ENCODE results near the gene TLN1.

TLN1 gene

DNA sequence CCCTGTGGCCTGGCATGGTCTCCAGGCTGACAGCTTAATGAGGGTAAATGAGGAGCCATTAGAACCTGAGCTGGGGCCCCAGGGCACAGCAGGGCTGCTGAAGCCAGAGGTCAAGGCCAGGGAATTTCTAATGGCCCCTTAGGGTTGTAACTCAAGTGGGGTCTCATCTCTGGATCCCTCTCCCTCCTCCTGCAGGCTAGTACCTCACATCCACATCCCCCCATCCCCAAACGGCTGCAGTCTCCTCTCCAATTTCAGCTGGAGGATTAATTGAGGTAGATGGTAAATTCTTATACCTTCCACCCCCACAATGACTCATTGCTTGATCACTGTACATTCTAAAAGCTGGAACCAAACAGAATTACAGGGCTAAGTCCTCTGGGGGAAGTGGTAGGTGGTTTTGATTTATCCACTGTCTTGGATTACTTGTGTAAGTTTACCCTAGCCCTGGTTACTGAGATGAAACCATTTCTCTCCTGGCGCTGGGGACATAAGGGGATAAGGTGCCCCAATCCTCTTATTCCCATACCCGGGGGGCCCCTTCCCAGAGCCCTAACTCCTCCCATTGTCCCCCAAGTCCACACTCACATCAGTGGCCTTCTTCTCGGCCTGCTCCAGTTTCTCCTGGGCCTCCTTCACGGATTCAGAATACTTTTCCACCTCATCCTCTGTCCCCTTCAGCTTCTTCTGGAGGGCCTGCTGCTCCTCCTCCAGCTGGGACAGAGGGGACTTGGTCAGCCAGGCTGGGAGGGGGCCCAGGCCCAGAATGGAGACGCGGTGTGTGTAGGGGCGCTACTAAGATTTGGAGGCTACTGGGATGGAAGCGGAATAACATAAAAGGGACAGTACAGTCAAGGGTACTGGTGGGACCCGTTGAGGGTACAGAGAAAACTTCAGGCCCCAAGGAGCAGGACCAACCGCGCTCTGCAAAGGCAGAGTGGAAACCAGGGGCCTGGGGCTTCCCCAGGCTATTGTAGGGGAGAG is 43.1 kb downstream of the TLN1 start:
- Histone ChIP-seq H3K27me3 (ENCODE audit: low read depth) (no peaks in the 10 kb centered on the region), H3K36me3 (replicated peaks) (no peaks in the 10 kb centered on the region; the same call in 1 of the 2 replicates), H3K4me1 (no peaks in the 10 kb centered on the region; the same call in 1 of the 2 replicates), H3K9me3 (no peaks in the 10 kb centered on the region), H3K4me3 (no peak overlapping the region)
- in situ Hi-C loops (cut with MboI; ENCODE audit: low sequenced_read_pairs) = no loop called here
- no peak for DNase-seq (ENCODE audit: low spot score in 2 of 2)

DNA sequence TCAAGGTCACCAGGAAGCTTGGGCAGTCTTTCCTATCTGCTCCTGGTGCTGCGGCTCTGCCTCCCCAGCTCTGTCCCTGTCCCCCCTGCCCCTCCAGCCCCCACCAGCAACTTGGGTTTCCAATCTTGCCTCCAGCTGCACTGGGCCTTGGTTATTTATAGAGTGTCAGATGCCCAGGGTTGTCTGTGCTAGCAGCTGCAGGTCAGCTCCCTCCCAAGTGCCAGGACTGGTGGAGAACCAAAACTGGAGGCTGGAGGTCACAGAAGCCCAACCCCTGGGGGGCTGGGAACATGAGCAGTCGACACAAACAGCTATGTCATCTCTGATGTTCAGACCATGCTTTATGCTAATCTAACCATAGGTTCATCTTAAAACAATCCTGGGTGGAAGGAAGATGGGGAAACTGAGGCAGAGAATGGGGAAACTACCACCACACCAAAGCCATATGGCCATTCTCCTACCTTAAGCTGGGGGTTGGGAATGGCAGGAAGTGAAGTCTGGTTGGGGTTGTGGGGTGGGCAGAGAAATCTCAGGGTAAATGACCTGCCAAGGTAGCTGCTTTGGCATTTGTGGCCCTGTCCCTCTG is 43.9 kb downstream of the TLN1 start:
- no peaks in the 10 kb centered on the region for H3K9me3 ChIP-seq
- H3K36me3 ChIP-seq (replicated peaks) = no peaks in the 10 kb centered on the region; the same call in 1 of the 2 replicates
- no peak overlapping the region for H3K4me3 ChIP-seq
- H3K4me1 ChIP-seq = no peaks in the 10 kb centered on the region; the same call in 1 of the 2 replicates
- in situ Hi-C loops (cut with MboI; ENCODE audit: low sequenced_read_pairs) = no loop called here
- DNase-seq (ENCODE audit: low spot score in 2 of 2) = no peak
- no peaks in the 10 kb centered on the region for H3K27me3 ChIP-seq (ENCODE audit: low read depth)

DNA sequence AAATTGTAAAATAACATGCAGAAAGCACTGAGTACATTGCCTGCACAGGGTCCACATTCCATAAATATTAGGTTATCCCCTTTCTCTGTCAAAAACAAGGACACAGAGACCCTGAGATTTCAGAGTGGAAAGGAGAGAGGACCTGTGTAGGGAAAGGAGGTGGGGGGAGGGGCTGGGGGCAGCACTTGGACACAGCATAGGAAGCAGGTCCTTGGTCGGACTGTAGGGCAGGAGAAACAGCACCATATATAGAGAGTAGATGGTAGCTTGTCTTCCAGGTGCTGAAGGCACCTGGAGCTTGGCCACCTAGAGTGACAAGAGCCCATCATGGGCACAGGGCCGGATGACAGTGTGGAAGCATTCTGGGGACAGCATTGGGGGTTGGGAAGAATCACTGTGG is 44.7 kb downstream of the TLN1 start:
- in situ Hi-C loops (cut with MboI; ENCODE audit: low sequenced_read_pairs) = no loop called here
- H3K9me3 ChIP-seq = no peaks in the 10 kb centered on the region
- H3K4me1 ChIP-seq = no peaks in the 10 kb centered on the region; the same call in 1 of the 2 replicates
- H3K4me3 ChIP-seq = no peak overlapping the region
- H3K36me3 ChIP-seq (replicated peaks) = no peaks in the 10 kb centered on the region; the same call in 1 of the 2 replicates
- H3K27me3 ChIP-seq (ENCODE audit: low read depth) = no peaks in the 10 kb centered on the region
- no peak for DNase-seq (ENCODE audit: low spot score in 2 of 2)

DNA sequence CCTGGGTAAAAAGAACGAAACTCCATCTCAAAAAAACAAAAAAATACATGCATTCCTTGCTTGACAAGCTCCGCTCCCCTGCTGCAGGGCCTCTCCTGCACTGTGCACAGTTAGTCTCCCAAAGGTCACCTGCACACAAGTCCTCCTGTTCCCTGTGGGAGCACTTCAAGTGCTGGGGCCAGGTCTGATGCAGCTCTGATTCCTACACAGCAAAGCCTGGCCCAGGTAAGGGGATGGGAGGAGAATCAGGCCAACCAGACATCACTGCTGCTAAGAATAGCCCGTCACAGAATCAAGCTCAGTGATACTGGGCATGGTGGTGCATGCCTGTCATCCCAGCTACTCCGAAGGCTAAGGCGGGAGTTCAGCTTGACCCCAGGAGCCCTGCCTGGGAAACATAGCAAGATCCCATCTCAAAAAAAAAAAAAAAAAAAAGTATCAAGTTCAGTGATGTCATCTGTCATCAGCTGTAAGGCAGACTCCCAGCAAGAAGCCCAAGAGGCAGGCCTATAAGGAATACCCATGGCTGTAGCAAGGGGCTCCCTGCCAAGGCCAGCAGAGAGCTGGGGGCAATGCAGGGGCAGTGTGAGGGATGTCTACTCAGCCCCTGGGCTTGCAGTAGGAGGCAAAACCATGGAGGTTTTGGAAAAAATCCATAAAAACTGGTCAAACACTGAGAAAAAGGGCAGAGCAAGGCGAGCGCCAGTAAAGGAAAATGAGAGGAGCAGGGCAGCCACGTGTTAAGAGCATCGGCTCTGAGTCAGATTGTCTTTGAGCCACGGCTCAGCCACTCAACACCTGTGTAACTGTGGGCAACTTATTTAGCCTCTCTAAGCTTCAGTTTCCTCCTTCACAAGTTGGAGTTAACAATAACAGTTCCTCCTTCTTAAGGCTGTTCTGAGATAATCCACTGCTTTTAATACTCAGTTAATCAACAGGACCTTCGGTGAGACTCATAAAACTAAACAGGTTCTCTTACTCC is 45.5 kb downstream of the TLN1 start:
- H3K27me3 ChIP-seq (ENCODE audit: low read depth) = no peaks in the 10 kb centered on the region
- in situ Hi-C loops (cut with MboI; ENCODE audit: low sequenced_read_pairs) = no loop called here

DNA sequence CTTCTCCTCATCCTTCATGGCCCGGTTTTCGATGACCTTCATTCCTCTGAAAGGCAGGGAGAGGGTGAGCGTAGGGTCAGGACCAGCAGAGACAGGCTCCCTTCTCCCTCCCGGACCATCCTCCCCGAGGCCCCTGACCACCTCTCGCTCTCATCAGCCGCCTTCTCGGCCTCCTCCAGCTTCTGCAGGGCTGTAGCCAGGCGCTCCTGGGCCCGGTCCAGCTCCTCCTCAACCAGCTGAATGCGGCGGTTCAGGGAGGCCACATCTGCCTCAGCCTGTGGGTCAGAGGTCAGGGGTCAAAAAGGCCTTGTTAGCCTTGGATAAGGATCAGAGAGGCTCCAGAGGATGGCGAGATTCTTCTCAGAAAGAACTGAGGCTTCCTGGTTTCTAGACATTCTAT is 46.5 kb downstream of the TLN1 start:
- no peak overlapping the region for H3K4me3 ChIP-seq
- H3K36me3 ChIP-seq (replicated peaks) = no peaks in the 10 kb centered on the region; the same call in 1 of the 2 replicates
- in situ Hi-C loops (cut with MboI; ENCODE audit: low sequenced_read_pairs) = no loop called here
- H3K4me1 ChIP-seq = no peaks in the 10 kb centered on the region; the same call in 1 of the 2 replicates
- no peaks in the 10 kb centered on the region for H3K27me3 ChIP-seq (ENCODE audit: low read depth)
- no peaks in the 10 kb centered on the region for H3K9me3 ChIP-seq
- DNase-seq (ENCODE audit: low spot score in 2 of 2) = no peak

More for the DNA sequence above, 45.5 kb downstream of the TLN1 start:
- Histone ChIP-seq H3K9me3 (no peaks in the 10 kb centered on the region), H3K36me3 (replicated peaks) (no peaks in the 10 kb centered on the region; the same call in 1 of the 2 replicates), H3K4me3 (no peak overlapping the region), H3K4me1 (no peaks in the 10 kb centered on the region; the same call in 1 of the 2 replicates)
- DNase-seq (ENCODE audit: low spot score in 2 of 2) = no peak

DNA sequence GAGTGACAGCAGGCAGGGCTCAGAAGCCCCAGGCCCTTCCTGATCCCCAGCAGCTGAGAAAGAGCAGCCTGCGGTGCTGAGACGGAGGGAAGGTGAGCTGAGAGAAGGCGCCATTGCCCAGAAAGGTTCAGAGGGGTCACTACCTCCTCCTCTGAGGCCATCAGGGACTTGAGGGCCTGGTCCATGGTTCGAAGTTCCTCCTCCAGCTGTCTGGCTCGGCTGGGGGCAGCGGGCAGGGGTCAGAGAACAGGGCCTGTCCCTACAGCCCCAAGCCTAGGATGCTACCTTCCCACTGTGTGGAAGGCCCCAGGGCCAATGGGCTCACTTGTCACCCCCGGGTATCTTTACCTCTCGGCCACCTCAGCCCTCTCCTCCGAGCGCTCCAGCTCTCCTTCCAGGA is 47.1 kb downstream of the TLN1 start:
- no peak overlapping the region for H3K4me3 ChIP-seq
- H3K36me3 ChIP-seq (replicated peaks) = no peaks in the 10 kb centered on the region; the same call in 1 of the 2 replicates
- H3K4me1 ChIP-seq = no peaks in the 10 kb centered on the region; the same call in 1 of the 2 replicates
- H3K27me3 ChIP-seq (ENCODE audit: low read depth) = no peaks in the 10 kb centered on the region
- H3K9me3 ChIP-seq = no peaks in the 10 kb centered on the region
- in situ Hi-C loops (cut with MboI; ENCODE audit: low sequenced_read_pairs) = no loop called here
- DNase-seq (ENCODE audit: low spot score in 2 of 2) = no peak

DNA sequence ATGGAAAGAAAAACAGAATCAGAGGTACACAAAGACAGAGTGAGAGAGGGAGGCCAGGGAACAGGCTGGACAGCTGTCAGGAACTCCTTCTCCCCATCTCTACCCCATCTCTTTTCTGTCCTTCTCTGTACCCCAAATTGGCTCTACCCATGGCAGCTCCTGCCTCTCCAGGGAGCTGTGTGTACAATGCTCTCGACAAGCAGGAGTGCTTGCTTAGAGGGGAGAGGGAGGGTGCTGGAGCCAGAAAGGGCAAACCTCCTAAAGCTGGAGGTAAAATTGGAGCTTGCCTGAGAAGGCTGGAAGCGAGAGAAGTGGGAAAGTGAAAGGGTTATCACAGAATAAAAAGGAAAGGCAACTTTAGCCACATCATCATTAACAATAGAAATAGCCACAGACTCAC is 48.7 kb downstream of the TLN1 start:
- Histone ChIP-seq H3K9me3 (no peaks in the 10 kb centered on the region), H3K36me3 (replicated peaks) (no peaks in the 10 kb centered on the region; the same call in 1 of the 2 replicates), H3K27me3 (ENCODE audit: low read depth) (no peaks in the 10 kb centered on the region), H3K4me1 (no peaks in the 10 kb centered on the region), H3K4me3 (no peak overlapping the region)
- in situ Hi-C loops (cut with MboI; ENCODE audit: low sequenced_read_pairs) = no loop called here
- no peak for DNase-seq (ENCODE audit: low spot score in 2 of 2)

DNA sequence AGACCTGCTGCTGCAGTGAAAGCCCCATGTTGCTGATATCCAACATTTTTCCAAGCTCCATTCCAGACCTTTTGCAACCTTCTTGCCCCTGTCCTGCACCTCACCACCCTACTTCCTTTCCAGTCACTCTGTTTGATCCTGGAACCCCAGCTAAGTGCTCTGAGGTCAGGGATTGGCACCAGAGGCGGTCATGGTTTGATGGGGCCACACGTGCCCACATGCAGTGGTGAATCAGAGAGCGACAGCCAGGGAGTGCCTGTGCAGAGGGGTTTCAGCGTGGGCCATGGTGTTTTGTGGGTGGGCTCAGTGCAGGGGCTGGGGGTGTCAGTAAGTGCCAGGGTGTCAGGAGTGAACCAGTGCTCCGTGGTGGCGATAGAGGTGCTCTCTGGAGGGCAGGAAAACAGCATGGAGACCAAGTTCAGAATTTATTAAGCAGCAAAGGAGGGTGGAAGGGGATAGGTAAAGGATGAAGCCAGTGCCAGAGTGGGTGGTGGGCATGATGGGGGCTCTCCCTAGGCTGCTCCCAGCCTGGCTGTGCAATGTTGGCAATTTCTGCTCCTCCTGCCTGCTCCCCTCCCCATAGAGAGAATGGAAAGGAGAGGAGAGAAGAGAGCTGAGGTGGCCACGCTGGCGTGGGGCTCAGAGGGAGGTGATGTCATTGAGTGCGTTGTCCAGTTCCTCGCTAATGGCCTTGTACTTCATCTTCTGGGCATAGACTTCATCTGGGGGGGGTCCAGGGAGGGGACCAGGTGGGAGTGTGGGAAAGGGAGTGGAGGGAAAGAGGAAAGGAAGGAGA is 49.3 kb downstream of the TLN1 start:
- H3K36me3 ChIP-seq (replicated peaks) = no peaks in the 10 kb centered on the region; the same call in 1 of the 2 replicates
- no peaks in the 10 kb centered on the region for H3K9me3 ChIP-seq
- DNase-seq (ENCODE audit: low spot score in 2 of 2) = no peak
- in situ Hi-C loops (cut with MboI; ENCODE audit: low sequenced_read_pairs) = no loop called here
- H3K4me3 ChIP-seq = no peak overlapping the region
- no peaks in the 10 kb centered on the region for H3K4me1 ChIP-seq
- no peaks in the 10 kb centered on the region for H3K27me3 ChIP-seq (ENCODE audit: low read depth)

DNA sequence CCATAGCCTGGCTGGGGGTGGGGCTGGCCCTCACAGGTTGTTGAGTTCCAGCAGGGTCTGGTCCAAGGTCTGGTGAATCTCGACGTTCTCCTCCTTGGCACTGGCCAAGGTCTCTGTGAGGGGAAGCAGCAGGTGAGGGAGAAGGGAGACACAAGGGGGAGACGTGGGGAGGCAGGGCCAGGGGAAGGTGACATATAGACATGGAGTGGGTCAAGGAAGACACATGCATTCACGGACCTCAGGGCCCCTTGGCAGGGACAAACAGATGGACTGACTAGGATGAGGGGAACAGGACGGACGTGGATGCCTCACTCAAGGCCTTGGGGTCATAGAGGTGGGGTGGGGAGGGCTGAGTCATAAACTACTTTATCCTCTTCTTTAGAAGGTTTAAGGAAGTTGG is 49.9 kb downstream of the TLN1 start:
- H3K4me3 ChIP-seq = no peak overlapping the region
- no peak for DNase-seq (ENCODE audit: low spot score in 2 of 2)
- in situ Hi-C loops (cut with MboI; ENCODE audit: low sequenced_read_pairs) = no loop called here
- H3K9me3 ChIP-seq = no peaks in the 10 kb centered on the region
- no peaks in the 10 kb centered on the region for H3K27me3 ChIP-seq (ENCODE audit: low read depth)
- H3K4me1 ChIP-seq = no peaks in the 10 kb centered on the region
- no peaks in the 10 kb centered on the region; the same call in 1 of the 2 replicates for H3K36me3 ChIP-seq (replicated peaks)

DNA sequence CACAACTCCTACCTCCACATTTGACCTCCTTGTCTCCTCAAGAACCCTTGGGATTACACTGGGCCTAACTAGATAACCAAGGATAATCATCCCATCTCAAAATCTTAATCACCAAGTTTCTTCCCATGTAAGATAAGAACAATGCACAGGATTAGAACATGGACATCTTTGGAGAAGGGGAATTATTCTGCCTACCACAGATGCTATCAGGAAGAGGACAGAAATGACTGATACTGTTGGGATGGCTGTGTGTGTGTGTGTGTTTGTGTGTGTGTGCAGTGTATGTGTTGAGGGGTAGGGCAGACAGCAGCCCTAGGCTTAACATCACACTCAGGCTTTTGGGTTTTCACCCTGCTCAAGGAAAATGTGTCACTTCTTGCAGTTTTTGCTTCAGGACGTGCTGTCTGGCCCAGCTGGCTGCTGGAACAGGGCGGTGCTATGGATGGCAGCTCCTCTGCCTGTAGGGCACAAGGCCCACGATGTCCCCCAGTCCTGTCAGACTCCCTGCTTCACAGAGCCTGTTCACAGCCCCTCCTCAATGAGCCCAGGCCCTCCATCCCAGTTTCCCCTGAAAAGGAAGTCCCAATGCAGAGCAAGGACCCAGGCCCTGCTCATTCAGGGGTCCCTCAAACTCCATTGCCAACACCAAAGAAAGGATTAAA is 50.5 kb downstream of the TLN1 start:
- Histone ChIP-seq H3K4me3 (no peak overlapping the region), H3K36me3 (replicated peaks) (no peaks in the 10 kb centered on the region; the same call in 1 of the 2 replicates), H3K9me3 (no peaks in the 10 kb centered on the region), H3K27me3 (ENCODE audit: low read depth) (no peaks in the 10 kb centered on the region), H3K4me1 (no peaks in the 10 kb centered on the region)
- no peak for DNase-seq (ENCODE audit: low spot score in 2 of 2)
- in situ Hi-C loops (cut with MboI; ENCODE audit: low sequenced_read_pairs) = no loop called here

DNA sequence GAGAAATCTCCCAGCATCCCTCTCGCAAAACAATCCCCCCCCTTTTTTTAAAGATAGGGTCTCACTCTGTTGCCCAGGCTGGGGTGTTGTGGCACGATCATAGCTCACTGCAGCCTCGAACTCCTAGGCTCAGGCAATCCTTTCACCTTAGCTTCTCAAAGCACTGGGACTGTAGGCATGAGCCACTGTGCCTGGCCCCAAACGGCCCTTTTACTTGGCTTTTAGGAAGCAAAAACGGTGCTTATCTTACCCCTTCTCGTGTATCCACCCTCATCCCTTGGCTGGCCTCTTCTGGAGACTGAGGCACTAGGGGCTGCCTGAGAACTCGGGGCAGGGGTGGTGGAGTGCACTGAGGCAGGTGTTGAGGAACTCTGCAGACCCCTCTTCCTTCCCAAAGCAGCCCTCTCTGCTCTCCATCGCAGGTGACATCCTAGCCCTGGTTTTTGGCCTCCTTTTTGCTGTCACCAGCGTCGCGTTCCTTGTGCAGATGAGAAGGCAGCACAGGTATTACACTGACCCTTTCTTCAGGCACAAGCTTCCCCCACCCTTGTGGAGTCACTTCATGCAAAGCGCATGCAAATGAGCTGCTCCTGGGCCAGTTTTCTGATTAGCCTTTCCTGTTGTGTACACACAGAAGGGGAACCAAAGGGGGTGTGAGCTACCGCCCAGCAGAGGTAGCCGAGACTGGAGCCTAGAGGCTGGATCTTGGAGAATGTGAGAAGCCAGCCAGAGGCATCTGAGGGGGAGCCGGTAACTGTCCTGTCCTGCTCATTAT is 51.5 kb downstream of the TLN1 start:
- no peaks in the 10 kb centered on the region for H3K4me1 ChIP-seq
- DNase-seq (ENCODE audit: low spot score in 2 of 2) = no peak
- no peaks in the 10 kb centered on the region for H3K27me3 ChIP-seq (ENCODE audit: low read depth)
- in situ Hi-C loops (cut with MboI; ENCODE audit: low sequenced_read_pairs) = no loop called here
- H3K36me3 ChIP-seq (replicated peaks) = no peaks in the 10 kb centered on the region; the same call in 1 of the 2 replicates
- no peaks in the 10 kb centered on the region for H3K9me3 ChIP-seq
- no peak overlapping the region for H3K4me3 ChIP-seq
